Vagina (tissue), 2 donors: ENCODE data around the gene CCDC13. TPM values are rescaled to one million over a fixed set of nuclear protein-coding genes. Genes with fewer than 3 reads are reported as not detected.

ENCODE experiments used
- DNase-seq, 2 donors: peaks; one replicate each; pipeline ENCODE4 v3.0.0-alpha.2; 2017; ENCODE audit errors: extremely low spot score in 2 of 2
- H3K27ac ChIP-seq: fragments of 200-600 bp; sonication (generic); one replicate; pipeline ENCODE4 v1.5.1; 2019
- H3K27me3 ChIP-seq: fragments of 200-600 bp; sonication (generic); one replicate; pipeline ENCODE4 v1.5.1; 2019
- H3K36me3 ChIP-seq, 2 donors: fragments of 200-600 bp; sonication (generic); one replicate each; pipeline ENCODE4 v1.5.1; 2017 to 2019
- H3K4me1 ChIP-seq: fragments of 200-600 bp; sonication (generic); one replicate; pipeline ENCODE4 v1.5.1; 2019
- H3K4me3 ChIP-seq, 2 donors: fragments of 200-600 bp; sonication (generic); 1 replicate in 1 of 2; 2 replicates in 1 of 2; pipeline ENCODE4 v1.5.1; 2016 to 2019
- H3K9me3 ChIP-seq: fragments of 200-600 bp; sonication (generic); one replicate; pipeline ENCODE4 v1.5.1; 2019
- POLR2A ChIP-seq, 2 donors: fragments of 450-650 bp; IDR thresholded peaks; one replicate each; pipeline ENCODE4 v1.6.1; 2017; ENCODE audit warnings: antibody characterized with exemption in 2 of 2, mild to moderate bottlenecking in 2 of 2, moderate library complexity in 2 of 2
- POLR2AphosphoS5 ChIP-seq, 2 donors: sonication (generic); formaldehyde crosslinking; IDR thresholded peaks; one replicate each; pipeline ENCODE4 v1.9.0; 2017; ENCODE audit warnings: antibody characterized with exemption in 2 of 2, mild to moderate bottlenecking in 2 of 2, low read depth in 1 of 2; ENCODE audit not compliant: insufficient read depth in 1 of 2
- intact Hi-C: fragments of 100-400 bp; cut with DNase I; formaldehyde crosslinking; loops from one replicate; pipeline ENCODE4 v1.15.1; 2023
- total RNA-seq: library from RNA; depleted of rRNA; stranded (reverse); fragments of >200 nt; gene quantifications from one replicate; pipeline ENCODE4 v1.2.3, GENCODE V29; 2016
- TF ChIP-seq, protein P1 (sequence below), 3 experiments: fragments of 450-650 bp in 2 of 3; fragments of 200-600 bp in 1 of 3; sonication (generic) in 1 of 3; IDR thresholded peaks; one replicate each; pipeline ENCODE4 v1.5.1; 2017 to 2019; ENCODE audit warnings: antibody characterized with exemption in 3 of 3, mild to moderate bottlenecking in 2 of 3, moderate library complexity in 2 of 3

CCDC13 gene
- total RNA-seq, 1 donor from 2014 or later = 1.2 TPM

DNA sequence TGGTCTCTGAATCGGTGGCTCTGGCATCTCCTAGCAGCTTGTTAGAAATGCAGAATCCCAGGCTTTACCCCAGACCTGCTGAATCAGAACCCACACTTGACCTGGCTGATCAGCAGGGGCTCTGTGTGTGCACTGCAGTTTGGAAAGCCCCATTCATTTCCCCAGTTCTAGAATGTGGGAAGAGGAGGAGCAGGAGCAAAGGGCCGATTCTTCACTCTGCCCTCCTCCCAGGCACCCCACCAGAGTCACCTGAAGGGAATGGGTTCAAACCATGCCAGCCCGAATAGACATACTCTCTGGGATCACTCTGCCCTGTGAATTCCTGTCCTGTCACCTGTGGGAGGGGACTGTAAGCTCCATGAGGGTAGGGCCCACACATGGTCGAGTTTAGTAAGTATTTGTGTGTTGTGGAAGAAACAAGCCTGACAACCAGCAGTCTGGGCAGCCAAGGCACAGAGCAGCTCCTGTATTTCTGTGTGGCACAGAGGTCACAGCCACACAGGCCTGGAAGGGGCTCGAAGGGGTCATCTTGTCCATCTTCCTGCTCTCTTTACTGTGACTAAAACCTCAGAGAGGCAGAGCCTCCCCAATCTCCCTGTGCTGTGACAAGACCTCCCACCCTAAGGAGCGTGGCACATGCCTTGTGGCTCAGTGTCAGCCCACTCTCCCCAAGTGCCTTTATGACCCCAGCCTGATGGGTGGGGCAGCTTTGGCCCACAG lies 41.4 kb downstream of the CCDC13 start:
- Histone ChIP-seq H3K4me3 (no peak overlapping the region), H3K4me1 (peaks cover 4% of the 10 kb centered on the region), H3K9me3 (no peaks in the 10 kb centered on the region), H3K36me3 (no peaks in the 10 kb centered on the region), H3K27ac (peak overlapping the region; percentile 30), H3K27me3 (no peaks in the 10 kb centered on the region)
- TF ChIP-seq POLR2AphosphoS5 (IDR thresholded peaks at IDR 0.05; ENCODE audit: insufficient read depth in 1 of 2, low read depth in 1 of 2) = no peak
- TF ChIP-seq, protein P1, sequence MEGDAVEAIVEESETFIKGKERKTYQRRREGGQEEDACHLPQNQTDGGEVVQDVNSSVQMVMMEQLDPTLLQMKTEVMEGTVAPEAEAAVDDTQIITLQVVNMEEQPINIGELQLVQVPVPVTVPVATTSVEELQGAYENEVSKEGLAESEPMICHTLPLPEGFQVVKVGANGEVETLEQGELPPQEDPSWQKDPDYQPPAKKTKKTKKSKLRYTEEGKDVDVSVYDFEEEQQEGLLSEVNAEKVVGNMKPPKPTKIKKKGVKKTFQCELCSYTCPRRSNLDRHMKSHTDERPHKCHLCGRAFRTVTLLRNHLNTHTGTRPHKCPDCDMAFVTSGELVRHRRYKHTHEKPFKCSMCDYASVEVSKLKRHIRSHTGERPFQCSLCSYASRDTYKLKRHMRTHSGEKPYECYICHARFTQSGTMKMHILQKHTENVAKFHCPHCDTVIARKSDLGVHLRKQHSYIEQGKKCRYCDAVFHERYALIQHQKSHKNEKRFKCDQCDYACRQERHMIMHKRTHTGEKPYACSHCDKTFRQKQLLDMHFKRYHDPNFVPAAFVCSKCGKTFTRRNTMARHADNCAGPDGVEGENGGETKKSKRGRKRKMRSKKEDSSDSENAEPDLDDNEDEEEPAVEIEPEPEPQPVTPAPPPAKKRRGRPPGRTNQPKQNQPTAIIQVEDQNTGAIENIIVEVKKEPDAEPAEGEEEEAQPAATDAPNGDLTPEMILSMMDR (IDR thresholded peaks at IDR 0.05) = no peak
- no peak for TF ChIP-seq POLR2A (IDR thresholded peaks at IDR 0.05)
- DNase-seq = peak in 1 of 2 donors; percentile 87
- intact Hi-C loops = no loop called here

DNA sequence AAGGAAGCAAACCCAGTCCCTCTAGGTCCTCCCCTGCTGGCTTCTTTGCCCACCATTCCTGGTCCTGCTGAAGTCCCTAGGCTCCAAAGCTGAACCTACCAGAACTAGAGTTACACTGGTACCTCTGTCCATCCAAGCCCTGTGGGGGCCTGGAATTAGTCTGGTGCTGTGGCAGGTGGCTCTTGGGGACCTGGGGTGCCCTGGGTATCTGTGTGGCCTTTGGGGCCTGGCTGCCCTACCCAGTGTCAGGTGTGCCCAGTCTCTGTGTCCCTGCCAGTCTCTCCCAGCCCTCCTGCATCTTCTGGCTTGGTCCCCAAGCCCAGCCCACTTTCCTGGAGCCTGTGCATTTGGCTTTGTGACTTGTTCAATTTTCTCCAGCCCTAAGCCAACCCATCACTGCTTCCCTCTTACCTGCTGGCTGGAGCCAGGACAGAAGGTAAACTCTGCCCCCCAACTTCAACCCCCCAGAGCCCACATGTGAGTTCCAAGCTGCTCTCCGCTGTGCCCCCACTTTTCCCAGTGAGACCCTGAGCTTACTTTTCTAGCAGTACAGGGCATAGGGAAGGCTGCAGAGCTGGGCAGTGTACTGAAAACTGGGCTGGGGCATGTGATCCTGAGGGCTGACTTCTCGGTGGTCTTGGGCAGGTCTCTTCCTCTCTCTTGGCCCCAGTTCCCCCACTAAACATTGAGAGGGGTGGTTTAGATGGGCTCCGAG lies 42.2 kb downstream of the CCDC13 start:
- Histone ChIP-seq H3K27me3 (no peaks in the 10 kb centered on the region), H3K4me1 (peaks cover 4% of the 10 kb centered on the region), H3K4me3 (no peak overlapping the region), H3K27ac (peak overlapping the region; percentile 54), H3K36me3 (no peaks in the 10 kb centered on the region), H3K9me3 (no peaks in the 10 kb centered on the region)
- TF ChIP-seq POLR2AphosphoS5 (IDR thresholded peaks at IDR 0.05; ENCODE audit: insufficient read depth in 1 of 2, low read depth in 1 of 2) (no peak), POLR2A (IDR thresholded peaks at IDR 0.05) (no peak)
- TF ChIP-seq, protein P1 (IDR thresholded peaks at IDR 0.05) = no peak
- peak in 1 of 2 donors; percentile 82 for DNase-seq
- intact Hi-C loops = no loop called here

DNA sequence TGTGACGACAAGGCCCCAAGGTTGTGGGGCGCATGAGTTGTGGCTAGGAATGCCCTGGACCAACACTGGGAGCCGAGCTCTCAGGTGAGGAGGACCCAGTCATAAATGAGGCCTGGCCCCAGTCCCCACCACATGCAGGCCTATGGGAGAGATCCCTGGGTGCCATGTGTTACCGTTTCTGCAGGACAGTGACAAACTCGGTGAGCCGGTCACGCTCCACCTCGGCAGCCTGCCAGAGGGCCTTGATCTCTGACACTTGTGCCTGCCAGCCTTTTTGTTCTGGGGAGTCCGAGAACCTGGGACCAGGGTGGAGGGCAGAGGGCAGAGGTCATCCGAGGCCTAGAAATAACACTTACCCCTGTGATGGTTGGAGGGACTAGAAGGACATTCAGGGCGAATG lies 42.8 kb downstream of the CCDC13 start:
- intact Hi-C loops = no loop called here
- DNase-seq = no peak
- Histone ChIP-seq H3K36me3 (no peaks in the 10 kb centered on the region), H3K9me3 (no peaks in the 10 kb centered on the region), H3K4me3 (no peak overlapping the region), H3K27ac (peak overlapping the region; percentile 54), H3K27me3 (no peaks in the 10 kb centered on the region), H3K4me1 (peaks cover 4% of the 10 kb centered on the region)
- TF ChIP-seq POLR2AphosphoS5 (IDR thresholded peaks at IDR 0.05; ENCODE audit: insufficient read depth in 1 of 2, low read depth in 1 of 2) (no peak), POLR2A (IDR thresholded peaks at IDR 0.05) (no peak)
- TF ChIP-seq, protein P1 (IDR thresholded peaks at IDR 0.05) = no peak

DNA sequence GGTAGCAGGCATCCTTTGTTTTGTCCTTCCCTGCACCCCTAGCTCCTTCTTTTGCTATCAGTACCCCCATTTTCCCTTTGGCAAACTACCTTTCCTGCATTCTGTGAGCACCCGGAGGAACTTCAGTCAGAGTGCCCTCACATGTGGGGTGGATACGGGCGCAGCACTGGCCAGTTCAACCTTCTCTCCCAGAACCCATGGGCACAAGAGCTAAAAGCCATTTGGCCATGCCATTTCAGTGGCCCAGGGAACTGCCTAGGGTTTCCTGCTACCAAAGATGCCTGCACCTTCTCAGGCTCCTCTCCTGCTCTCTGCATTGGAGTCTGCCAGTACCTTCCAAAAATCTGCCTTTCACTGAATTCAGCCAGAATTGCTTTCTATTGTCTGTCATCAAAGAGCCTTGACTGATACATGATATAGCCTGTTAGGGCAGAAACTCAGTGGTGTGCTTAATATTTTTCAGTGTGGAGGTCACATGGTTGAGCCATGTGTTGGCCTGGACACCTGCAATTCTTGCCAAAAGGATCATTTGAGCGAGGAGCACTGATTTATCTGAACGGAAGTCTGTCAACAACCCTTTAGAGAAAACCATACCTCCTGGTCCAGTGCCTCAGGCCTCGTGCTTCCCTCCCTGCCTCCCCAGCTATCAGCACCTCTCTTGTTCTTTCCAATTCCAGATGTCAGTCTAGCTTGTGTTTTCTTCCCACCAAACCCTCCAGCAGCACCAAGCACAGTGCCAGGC lies 43.5 kb downstream of the CCDC13 start:
- intact Hi-C loops = no loop called here
- Histone ChIP-seq H3K27me3 (no peaks in the 10 kb centered on the region), H3K36me3 (no peaks in the 10 kb centered on the region), H3K9me3 (no peaks in the 10 kb centered on the region), H3K4me3 (no peak overlapping the region), H3K27ac (peak overlapping the region; percentile 54), H3K4me1 (peaks cover 4% of the 10 kb centered on the region)
- TF ChIP-seq, protein P1 (IDR thresholded peaks at IDR 0.05) = no peak
- TF ChIP-seq POLR2A (IDR thresholded peaks at IDR 0.05) = no peak
- TF ChIP-seq POLR2AphosphoS5 (IDR thresholded peaks at IDR 0.05; ENCODE audit: insufficient read depth in 1 of 2, low read depth in 1 of 2) = no peak
- peak in 1 of 2 donors; percentile 52 for DNase-seq
